Mesodermal cell (in vitro differentiated cells): ENCODE data around the gene PPM1B.
"Not testable (repeated sequence)": the region's sequence is repeated elsewhere in the genome, so short reads cannot be mapped to it uniquely, and the experiment has no call there.

Experiments
- H3K27ac ChIP-seq: 2 replicates; pipeline ENCODE4 v1.7.0; 2013; ENCODE audit warnings: mild to moderate bottlenecking, low read depth, low read length, moderate library complexity; ENCODE audit not compliant: severe bottlenecking
- H3K36me3 ChIP-seq: 2 replicates; pipeline ENCODE4 v1.7.1; 2013; ENCODE audit warnings: mild to moderate bottlenecking, low read length, moderate library complexity; ENCODE audit not compliant: control insufficient read depth, insufficient read depth
- H3K4me1 ChIP-seq: one replicate; pipeline ENCODE4 v1.7.1; 2013; ENCODE audit warnings: mild to moderate bottlenecking, low read length; ENCODE audit not compliant: insufficient read depth, control insufficient read depth, poor library complexity, severe bottlenecking
- H3K4me3 ChIP-seq: 2 replicates; pipeline ENCODE4 v1.7.0; 2013; ENCODE audit warnings: low read length, control low read depth, mild to moderate bottlenecking; ENCODE audit not compliant: insufficient read depth, poor library complexity, severe bottlenecking; ENCODE audit errors: extremely low read depth
- H3K9me3 ChIP-seq: 2 replicates; pipeline ENCODE4 v1.7.1; 2013; ENCODE audit warnings: mild to moderate bottlenecking, low read length, moderate library complexity; ENCODE audit not compliant: control insufficient read depth
- WGBS, 2 experiments: methylation state at CpG; one replicate each; pipeline ENCODE4 v1.1.5; 2013; ENCODE audit warnings: missing lambda C conversion rate in 2 of 2; ENCODE audit not compliant: insufficient coverage in 2 of 2; 5-methylcytosine and 5-hydroxymethylcytosine counted together

Gene PPM1B

GRCh38 chr2:44246840-44247369 is 78.2 kb downstream of the PPM1B start:
- H3K27ac ChIP-seq, result no peak overlapping the region
- 100% methylated on average over 1 of the region's 3 CpGs; no CpG with 5 or more reads in 1 of the 2 experiments for WGBS, 2 experiments
- no peaks in the 10 kb centered on the region for H3K36me3 ChIP-seq
- no peak overlapping the region for H3K4me3 ChIP-seq
- no peaks in the 10 kb centered on the region for H3K9me3 ChIP-seq
- H3K4me1 ChIP-seq, result peaks cover 26% of the 10 kb centered on the region

GRCh38 chr2:44247924-44248323 is 79.2 kb downstream of the PPM1B start:
- Histone ChIP-seq H3K4me1 (peaks cover 26% of the 10 kb centered on the region), H3K4me3 (no peak overlapping the region), H3K9me3 (no peaks in the 10 kb centered on the region), H3K27ac (no peak overlapping the region), H3K36me3 (no peaks in the 10 kb centered on the region)
- 79 to 87% methylated on average over 3 of the region's 3 CpGs for WGBS, 2 experiments

GRCh38 chr2:44249269-44249668 is 80.6 kb downstream of the PPM1B start:
- H3K36me3 ChIP-seq, H3K4me3 ChIP-seq, H3K27ac ChIP-seq, H3K9me3 ChIP-seq: not testable (repeated sequence)
- WGBS, 2 experiments, result 79 to 87% methylated on average over 2 to 5 of the region's 6 CpGs
- peaks cover 25% of the 10 kb centered on the region for H3K4me1 ChIP-seq

- H3K27ac ChIP-seq, result no peak overlapping the region
- no peaks in the 10 kb centered on the region for H3K36me3 ChIP-seq
- WGBS, 2 experiments, result 67 to 88% methylated on average over 1 to 3 of the region's 3 CpGs
- no peaks in the 10 kb centered on the region for H3K9me3 ChIP-seq
- no peak overlapping the region for H3K4me3 ChIP-seq
- H3K4me1 ChIP-seq, result peaks cover 15% of the 10 kb centered on the region
Measured at GRCh38 chr2:44250376-44250775, 81.7 kb downstream of the PPM1B start.

GRCh38 chr2:44254023-44254422 is 85.3 kb downstream of the PPM1B start:
- Histone ChIP-seq H3K9me3 (no peaks in the 10 kb centered on the region), H3K27ac (no peak overlapping the region), H3K36me3 (no peaks in the 10 kb centered on the region), H3K4me1 (no peaks in the 10 kb centered on the region), H3K4me3 (no peak overlapping the region)
- WGBS, 2 experiments, result 100% methylated on average over 1 of the region's 2 CpGs; no CpG with 5 or more reads in 1 of the 2 experiments

- 89 to 100% methylated on average over 1 of the region's 3 CpGs for WGBS, 2 experiments
Measured at GRCh38 chr2:44255704-44256103, 87.0 kb downstream of the PPM1B start.

GRCh38 chr2:44257802-44258201 is 89.1 kb downstream of the PPM1B start:
- WGBS, 2 experiments, result 90 to 100% methylated on average over 1 of the region's 1 CpG
- not testable (repeated sequence) for H3K4me1 ChIP-seq, H3K27ac ChIP-seq, H3K36me3 ChIP-seq, H3K4me3 ChIP-seq, H3K9me3 ChIP-seq

More at GRCh38 chr2:44255704-44256103, 87.0 kb downstream of the PPM1B start:
- H3K4me1 ChIP-seq, H3K27ac ChIP-seq, H3K4me3 ChIP-seq, H3K9me3 ChIP-seq, H3K36me3 ChIP-seq: not testable (repeated sequence)

GRCh38 chr2:44267269-44267795 is 98.7 kb downstream of the PPM1B start:
- H3K9me3 ChIP-seq, result no peaks in the 10 kb centered on the region
- H3K4me1 ChIP-seq, result peaks cover 9% of the 10 kb centered on the region
- H3K27ac ChIP-seq, result peak overlapping the region; percentile 67
- 80 to 90% methylated on average over 1 to 3 of the region's 3 CpGs for WGBS, 2 experiments
- H3K4me3 ChIP-seq, result no peak overlapping the region
- H3K36me3 ChIP-seq, result no peaks in the 10 kb centered on the region

- WGBS, 2 experiments, result 85 to 100% methylated on average over 1 to 4 of the region's 7 CpGs
- peaks cover 9% of the 10 kb centered on the region for H3K4me1 ChIP-seq
- H3K9me3 ChIP-seq, result no peaks in the 10 kb centered on the region
- no peaks in the 10 kb centered on the region for H3K36me3 ChIP-seq
- H3K27ac ChIP-seq, result peak overlapping the region; percentile 67
- H3K4me3 ChIP-seq, result no peak overlapping the region
Measured at GRCh38 chr2:44267796-44268648, 99.3 kb downstream of the PPM1B start.

GRCh38 chr2:44269831-44270230 is 101.2 kb downstream of the PPM1B start:
- WGBS, 2 experiments, result 100% methylated on average over 1 of the region's 1 CpG; no CpG with 5 or more reads in 1 of the 2 experiments
- no peaks in the 10 kb centered on the region for H3K9me3 ChIP-seq
- H3K27ac ChIP-seq, result no peak overlapping the region
- H3K4me1 ChIP-seq, result peaks cover 9% of the 10 kb centered on the region
- H3K4me3 ChIP-seq, result no peak overlapping the region
- no peaks in the 10 kb centered on the region for H3K36me3 ChIP-seq

GRCh38 chr2:44271296-44271695 is 102.6 kb downstream of the PPM1B start:
- Histone ChIP-seq H3K4me1 (peaks cover 14% of the 10 kb centered on the region), H3K27ac (no peak overlapping the region), H3K9me3 (no peaks in the 10 kb centered on the region), H3K4me3 (no peak overlapping the region), H3K36me3 (no peaks in the 10 kb centered on the region)
- 89% methylated on average over 7 of the region's 7 CpGs for WGBS, 2 experiments
